Keratinocyte (primary cell): Measurements from ENCODE around the gene RASA3. TPM values are rescaled to one million over a fixed set of nuclear protein-coding genes. Genes with fewer than 3 reads are reported as not detected.

ENCODE experiments used
- DNase-seq: peaks from one replicate; pipeline ENCODE4 v3.0.0-alpha.2; 2011; ENCODE audit warnings: low read depth, missing footprints, low spot score
- FAIRE-seq: peaks from 2 replicates; lab custom pipeline; 2011; peaks lifted over from hg19 to GRCh38; lab: Jason Lieb, UNC
- H2AFZ ChIP-seq: 2 replicates; pipeline ENCODE4 v1.6.0; 2012; ENCODE audit warnings: low read length, control low read depth, inconsistent platforms; ENCODE audit not compliant: control insufficient read depth
- H3K27ac ChIP-seq: 2 replicates; pipeline ENCODE4 v1.5.1; 2011; ENCODE audit warnings: low read length; ENCODE audit not compliant: control insufficient read depth, insufficient read depth
- H3K27me3 ChIP-seq: 3 replicates; pipeline ENCODE4 v1.6.0; 2011; ENCODE audit warnings: low read length; ENCODE audit not compliant: control insufficient read depth, insufficient read depth; ENCODE audit errors: extremely low read depth
- H3K36me3 ChIP-seq, 2 experiments: 2 replicates in 1 of 2; 3 replicates in 1 of 2; pipeline ENCODE4 v1.5.1; 2011; ENCODE audit warnings: low read length in 2 of 2, mild to moderate bottlenecking in 1 of 2; ENCODE audit not compliant: control insufficient read depth in 2 of 2, insufficient read depth in 2 of 2; ENCODE audit errors: extremely low read depth in 1 of 2
- H3K4me1 ChIP-seq: 3 replicates; pipeline ENCODE4 v1.5.1; 2011; ENCODE audit warnings: low read length; ENCODE audit not compliant: control insufficient read depth, insufficient read depth; ENCODE audit errors: extremely low read depth
- H3K4me2 ChIP-seq: 3 replicates; pipeline ENCODE4 v1.6.0; 2011; ENCODE audit warnings: low read depth, low read length; ENCODE audit not compliant: control insufficient read depth, insufficient read depth; ENCODE audit errors: extremely low read depth
- H3K4me3 ChIP-seq, 3 experiments: fragments of 200-600 bp in 1 of 3; sonication (generic) in 1 of 3; 2 replicates in 2 of 3; 3 replicates in 1 of 3; pipeline ENCODE4 v1.5.1; 2011 to 2016; ENCODE audit warnings: low read length in 3 of 3, mild to moderate bottlenecking in 3 of 3, control low read depth in 2 of 3, inconsistent platforms in 1 of 3, low read depth in 1 of 3, mixed read lengths in 1 of 3, mixed run types in 1 of 3, moderate library complexity in 1 of 3; ENCODE audit not compliant: control insufficient read depth in 2 of 3, insufficient read depth in 2 of 3; ENCODE audit errors: extremely low read depth in 1 of 3
- H3K79me2 ChIP-seq: 2 replicates; pipeline ENCODE4 v1.6.0; 2012; ENCODE audit warnings: low read length; ENCODE audit not compliant: control insufficient read depth, insufficient read depth
- H3K9ac ChIP-seq: 3 replicates; pipeline ENCODE4 v1.6.0; 2011; ENCODE audit warnings: low read length; ENCODE audit not compliant: control insufficient read depth, insufficient read depth; ENCODE audit errors: extremely low read depth
- H3K9me1 ChIP-seq: 3 replicates; pipeline ENCODE4 v1.6.0; 2011; ENCODE audit warnings: low read length; ENCODE audit not compliant: control insufficient read depth, insufficient read depth; ENCODE audit errors: extremely low read depth
- H3K9me3 ChIP-seq: 2 replicates; pipeline ENCODE4 v1.5.1; 2012; ENCODE audit warnings: low read depth, low read length; ENCODE audit not compliant: control insufficient read depth
- H4K20me1 ChIP-seq: 3 replicates; pipeline ENCODE4 v1.6.0; 2011; ENCODE audit warnings: low read length; ENCODE audit not compliant: control insufficient read depth, insufficient read depth; ENCODE audit errors: extremely low read depth
- CTCF ChIP-seq, 3 experiments: IDR thresholded peaks in 1 of 3; conservative IDR thresholded peaks in 1 of 3; optimal IDR thresholded peaks in 1 of 3; 2 replicates in 2 of 3; 3 replicates in 1 of 3; pipeline versions ENCODE3 to v1.5.1; 2011; ENCODE audit warnings: low read length in 3 of 3, mild to moderate bottlenecking in 3 of 3, moderate library complexity in 2 of 3, control low read depth in 1 of 3, inconsistent platforms in 1 of 3; ENCODE audit not compliant: insufficient read depth in 2 of 3; ENCODE audit errors: extremely low read depth in 1 of 3
- EZH2 ChIP-seq: IDR thresholded peaks from one replicate; pipeline ENCODE4 v1.6.1; 2012; ENCODE audit warnings: inconsistent platforms, mild to moderate bottlenecking, low read length, moderate library complexity
- dilution Hi-C: fragments of 300-500 bp; cut with MboI; formaldehyde crosslinking; loops from one replicate; pipeline ENCODE4 v1.7.0; 2020; ENCODE audit warnings: low sequenced_read_pairs; ENCODE audit not compliant: extremely low pct_ligation_motif_present
- polyA plus RNA-seq, 5 experiments: library from polyadenylated mRNA; depleted of rRNA in 3 of 5; stranded (reverse) in 3 of 5; stranded (forward) in 1 of 5; unstranded in 1 of 5; fragments of >200 nt; gene quantifications; 1 replicate in 1 of 5; 2 replicates in 3 of 5; 3 replicates in 1 of 5; pipeline versions ENCODE4 v1.2.1 to v1.2.3, GENCODE V29; 2011 to 2012; ENCODE audit warnings: missing spikeins in 2 of 5, low read depth in 1 of 5, low replicate concordance in 1 of 5

The RASA3 gene
- polyA plus RNA-seq, 1 donor (not counting 4 experiments of a cell fraction or from before 2014, with no cell fraction given), result 4.1 TPM

GRCh38 chr13:114100446-114101357 is 31.7 kb downstream of the RASA3 start:
- H3K9ac ChIP-seq, result no peak overlapping the region
- TF ChIP-seq CTCF (optimal IDR thresholded peaks at IDR 0.05 in 1 of 3, IDR thresholded peaks at IDR 0.05 in 1 of 3, conservative IDR thresholded peaks at IDR 0.05 in 1 of 3; ENCODE audit: extremely low read depth in 1 of 3, insufficient read depth in 2 of 3, low read length in 3 of 3) (no peak), EZH2 (no peak)
- FAIRE-seq (no peak), DNase-seq (no peak)
- no peaks in the 10 kb centered on the region for H3K9me3 ChIP-seq
- H3K9me1 ChIP-seq, result no peaks in the 10 kb centered on the region
- H3K79me2 ChIP-seq, result peaks cover 10% of the 10 kb centered on the region
- peaks cover 9% of the 10 kb centered on the region for H4K20me1 ChIP-seq
- no peak overlapping the region for H3K27ac ChIP-seq
- H3K4me2 ChIP-seq, result no peak overlapping the region
- no peaks in the 10 kb centered on the region for H3K36me3 ChIP-seq
- H3K27me3 ChIP-seq, result peaks cover 7% of the 10 kb centered on the region
- H2AFZ ChIP-seq, result no peak overlapping the region
- dilution Hi-C loops, result no loop called here
- H3K4me3 ChIP-seq, result no peak overlapping the region
- H3K4me1 ChIP-seq, result peaks cover 4% of the 10 kb centered on the region

GRCh38 chr13:114099918-114100445 is 32.4 kb downstream of the RASA3 start:
- FAIRE-seq, result peak; percentile 76
- H3K79me2 ChIP-seq, result peaks cover 8% of the 10 kb centered on the region
- no peaks in the 10 kb centered on the region for H3K36me3 ChIP-seq

More at GRCh38 chr13:114099918-114100445, 32.4 kb downstream of the RASA3 start:
- peaks cover 9% of the 10 kb centered on the region for H4K20me1 ChIP-seq
- H3K4me1 ChIP-seq, result peaks cover 4% of the 10 kb centered on the region
- no peak overlapping the region for H3K9ac ChIP-seq
- H3K4me3 ChIP-seq, result no peak overlapping the region
- H3K4me2 ChIP-seq, result no peak overlapping the region
- H2AFZ ChIP-seq, result no peak overlapping the region
- H3K27me3 ChIP-seq, result peaks cover 7% of the 10 kb centered on the region
- dilution Hi-C loops, result no loop called here
- no peak for DNase-seq
- H3K9me3 ChIP-seq, result no peaks in the 10 kb centered on the region
- no peak for TF ChIP-seq EZH2
- TF ChIP-seq CTCF (optimal IDR thresholded peaks at IDR 0.05 in 1 of 3, IDR thresholded peaks at IDR 0.05 in 1 of 3, conservative IDR thresholded peaks at IDR 0.05 in 1 of 3; ENCODE audit: extremely low read depth in 1 of 3, insufficient read depth in 2 of 3, low read length in 3 of 3), result no peak
- no peak overlapping the region for H3K27ac ChIP-seq
- H3K9me1 ChIP-seq, result no peaks in the 10 kb centered on the region
